HepG2 (cell line): ENCODE measurements around the gene RHBDF2. TPM values are rescaled to one million over a fixed set of nuclear protein-coding genes. Genes with fewer than 3 reads are reported as not detected.

Experiments
- ATAC-seq: fragments of 200-7000 bp; cut with Tn5 transposase; 3 replicates; pipeline ENCODE4 v1.9.1; 2020; ENCODE audit warnings: mild to moderate bottlenecking, moderate library complexity
- BruUV-seq: library from RNA; stranded (reverse); fragments of 400-500 nt; replicated peaks from 2 replicates; lab custom pipeline; 2021; lab: Mats Ljungman, UMichigan
- CTCF ChIA-PET: fragments of 300-600 bp; formaldehyde crosslinking; extraction: SDS; loops from one replicate; lab custom pipeline; 2021; ENCODE audit warnings: low total read pairs, inconsistent platforms, low intra/inter-chr PET ratio; lab: Yijun Ruan, JAX
- POLR2A ChIA-PET: fragments of 350-600 bp; sonication (Branson Sonifier 250); formaldehyde crosslinking; loops from one replicate; lab custom pipeline; 2020; ENCODE audit warnings: antibody characterized with exemption, inconsistent platforms; lab: Yijun Ruan, JAX
- DNase-seq: peaks from one replicate; pipeline ENCODE4 v3.0.0-alpha.2; 2015; ENCODE audit warnings: low spot score
- FAIRE-seq: peaks from 3 replicates; lab custom pipeline; 2011; peaks lifted over from hg19 to GRCh38; lab: Jason Lieb, UNC
- H2AFZ ChIP-seq: one replicate; pipeline ENCODE4 v1.6.1; 2011; ENCODE audit warnings: low read length, inconsistent platforms
- H3K27ac ChIP-seq: fragments of 300-600 bp; 3 replicates; pipeline ENCODE4 v1.8.0; 2011; ENCODE audit warnings: mixed run types, mild to moderate bottlenecking, mixed read lengths, low read length, inconsistent platforms; ENCODE audit not compliant: insufficient read depth; ENCODE audit errors: extremely low read length
- H3K27me3 ChIP-seq, 2 experiments: fragments of 200-600 bp in 1 of 2; 2 replicates in 1 of 2; 3 replicates in 1 of 2; pipeline versions ENCODE4 v1.6.0 to v1.8.0; 2011; ENCODE audit warnings: low read length in 2 of 2, mild to moderate bottlenecking in 2 of 2, moderate library complexity in 2 of 2, inconsistent platforms in 1 of 2; ENCODE audit not compliant: insufficient read depth in 2 of 2, control insufficient read depth in 1 of 2
- H3K36me3 ChIP-seq, 2 experiments: fragments of 200-600 bp in 1 of 2; replicated peaks in 1 of 2; 2 replicates in 1 of 2; 3 replicates in 1 of 2; pipeline versions ENCODE4 v1.5.1 to v1.8.0; 2011; ENCODE audit warnings: low read length in 2 of 2, inconsistent platforms in 1 of 2; ENCODE audit not compliant: insufficient read depth in 2 of 2, control insufficient read depth in 1 of 2
- H3K4me1 ChIP-seq: 2 replicates; pipeline ENCODE4 v1.5.1; 2012; ENCODE audit warnings: low read length, inconsistent platforms; ENCODE audit not compliant: insufficient read depth
- H3K4me2 ChIP-seq: 2 replicates; pipeline ENCODE4 v1.6.0; 2011; ENCODE audit warnings: low read depth, low read length, inconsistent platforms
- H3K4me3 ChIP-seq, 3 experiments: fragments of 200-600 bp in 1 of 3; sonication (generic), shearing (Covaris generic) in 1 of 3; replicated peaks in 1 of 3; 2 replicates each; pipeline ENCODE4 v1.5.1; 2011 to 2016; ENCODE audit warnings: low read length in 3 of 3, inconsistent platforms in 2 of 3, low read depth in 2 of 3, mild to moderate bottlenecking in 2 of 3, control low read depth in 1 of 3, mixed read lengths in 1 of 3; ENCODE audit not compliant: insufficient read depth in 1 of 3
- H3K79me2 ChIP-seq: one replicate; pipeline ENCODE4 v1.6.1; 2011; ENCODE audit warnings: low read length, inconsistent platforms; ENCODE audit not compliant: insufficient read depth
- H3K9ac ChIP-seq: 2 replicates; pipeline ENCODE4 v1.6.0; 2011; ENCODE audit warnings: mild to moderate bottlenecking, low read depth, low read length, inconsistent platforms; ENCODE audit not compliant: insufficient read depth
- H3K9me3 ChIP-seq: 2 replicates; pipeline ENCODE4 v1.5.1; 2012; ENCODE audit warnings: mild to moderate bottlenecking, low read length
- H4K20me1 ChIP-seq: 2 replicates; pipeline ENCODE4 v1.6.0; 2011; ENCODE audit warnings: inconsistent platforms, mild to moderate bottlenecking, low read length, moderate library complexity; ENCODE audit not compliant: insufficient read depth
- ATM ChIP-seq: fragments of 450-650 bp; IDR thresholded peaks from 2 replicates; pipeline ENCODE4 v1.7.1; 2017; ENCODE audit warnings: mild to moderate bottlenecking, borderline replicate concordance
- MLXIP ChIP-seq: sonication (generic); formaldehyde crosslinking; IDR thresholded peaks from 2 replicates; pipeline ENCODE4 v1.9.0; 2021; ENCODE audit warnings: missing genetic modification reagents, borderline replicate concordance
- SIN3B ChIP-seq: fragments of 150-350 bp; IDR thresholded peaks from 2 replicates; pipeline ENCODE4 v1.6.1; 2014; ENCODE audit warnings: low read length
- ZKSCAN5 ChIP-seq: sonication (generic); formaldehyde crosslinking; IDR thresholded peaks from 2 replicates; pipeline ENCODE4 v1.5.1; 2020; ENCODE audit warnings: mild to moderate bottlenecking, missing genetic modification reagents
- ZNF337 ChIP-seq: sonication (generic); formaldehyde crosslinking; IDR thresholded peaks from 2 replicates; pipeline ENCODE4 v1.5.1; 2020; ENCODE audit warnings: missing genetic modification reagents, low read depth, mild to moderate bottlenecking, borderline replicate concordance
- WGBS: methylation state at CpG from one replicate; pipeline ENCODE4 v1.1.6; 2017; ENCODE audit warnings: low lambda C conversion rate; 5-methylcytosine and 5-hydroxymethylcytosine counted together
- in situ Hi-C: cut with HindIII; loops from 2 replicates; pipeline ENCODE4 v1.10.0; 2017; ENCODE audit warnings: low pct_unique_long_range_greater_than_20kb; ENCODE audit not compliant: extremely low pct_ligation_motif_present
- intact Hi-C: fragments of 100-400 bp; cut with micrococcal nuclease; formaldehyde crosslinking; loops from one replicate; pipeline ENCODE4 v1.10.0; 2022; ENCODE audit not compliant: unreplicated experiment
- polyA plus RNA-seq, 8 experiments: library from polyadenylated mRNA; depleted of rRNA in 3 of 8; stranded (reverse) in 7 of 8; unstranded in 1 of 8; fragments of >200 nt; fragmentation: Illumina TruSeq in 4 of 8; extraction: Trizol in 4 of 8; gene quantifications; 2 replicates each; pipeline versions ENCODE4 v1.2.1 to v1.2.3, GENCODE V29; 2011 to 2016; ENCODE audit warnings: low read depth in 4 of 8, missing spikeins in 1 of 8, mixed read lengths in 1 of 8; ENCODE audit not compliant: insufficient read depth in 1 of 8
- total RNA-seq, 5 experiments: library from RNA; depleted of rRNA; stranded (reverse); fragments of >200 nt; fragmentation: Illumina TruSeq; extraction: Trizol; gene quantifications; 2 replicates each; pipeline ENCODE4 v1.2.3, GENCODE V29; 2016; ENCODE audit warnings: low read depth in 1 of 5
- TF ChIP-seq, protein P1 (sequence below): IDR thresholded peaks from 2 replicates; pipeline ENCODE4 v1.6.1; 2018; ENCODE audit warnings: missing genetic modification reagents

Gene RHBDF2
- total and polyA plus RNA-seq, 2 of the 13 experiments (the other 11 are each of a cell fraction or from before 2014, with no cell fraction given) = 7.8 to 24.2 TPM

- H3K4me1 ChIP-seq = peaks cover 50% of the 10 kb centered on the region
- no peak overlapping the region for H3K4me2 ChIP-seq
- POLR2A ChIA-PET = interaction anchor here (0.7 to 8.2 kb wide), 3 partner anchors 10 to 772 kb away, joined by 3 to 252 read pairs (median 4); no protein-coding TSS in a partner anchor
- in situ Hi-C loops (no loop called here), intact Hi-C loops (no loop called here)
- BruUV-seq = no TSS peak
- 34% methylated on average over 7 of the region's 7 CpGs for WGBS
- no peaks in the 10 kb centered on the region for H3K36me3 ChIP-seq
- FAIRE-seq = no peak
- TF ChIP-seq ZKSCAN5 (CRISPR knock-in tag) = no peak
- TF ChIP-seq SIN3B = no peak
- TF ChIP-seq ZNF337 (CRISPR knock-in tag) = no peak
- TF ChIP-seq, protein P1, sequence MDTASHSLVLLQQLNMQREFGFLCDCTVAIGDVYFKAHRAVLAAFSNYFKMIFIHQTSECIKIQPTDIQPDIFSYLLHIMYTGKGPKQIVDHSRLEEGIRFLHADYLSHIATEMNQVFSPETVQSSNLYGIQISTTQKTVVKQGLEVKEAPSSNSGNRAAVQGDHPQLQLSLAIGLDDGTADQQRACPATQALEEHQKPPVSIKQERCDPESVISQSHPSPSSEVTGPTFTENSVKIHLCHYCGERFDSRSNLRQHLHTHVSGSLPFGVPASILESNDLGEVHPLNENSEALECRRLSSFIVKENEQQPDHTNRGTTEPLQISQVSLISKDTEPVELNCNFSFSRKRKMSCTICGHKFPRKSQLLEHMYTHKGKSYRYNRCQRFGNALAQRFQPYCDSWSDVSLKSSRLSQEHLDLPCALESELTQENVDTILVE (CRISPR knock-in tag) = no peak
- no peak for TF ChIP-seq ATM
- no peak for TF ChIP-seq MLXIP (CRISPR knock-in tag)
- TF ChIP-seq, all 625 proteins: peak for 0
- Histone ChIP-seq H3K4me3 (no peak overlapping the region), H3K9ac (no peak overlapping the region), H2AFZ (no peak overlapping the region), H3K27me3 (peaks cover 0 to 12% of the 10 kb centered on the region in 2 experiments; a peak in 3 of 5 replicates), H3K79me2 (peaks cover 15% of the 10 kb centered on the region), H4K20me1 (no peaks in the 10 kb centered on the region), H3K27ac (no peak overlapping the region), H3K9me3 (no peaks in the 10 kb centered on the region)
- no peak for DNase-seq
- ATAC-seq = no peak
- CTCF ChIA-PET = interaction anchor here (2.1 to 4.5 kb wide), 2 partner anchors 38 to 44 kb away, joined by 9 to 86 read pairs; partner anchors contain the start of gene AANAT
These were observed 2.9 kb upstream of the RHBDF2 start for GRCh38 chr17:76504117-76504516.
